Measurements from ENCODE around the gene FBXL20.
"Not testable (repeated sequence)": the region's sequence is repeated elsewhere in the genome, so short reads cannot be mapped to it uniquely, and the experiment has no call there.

FBXL20 gene

DNA sequence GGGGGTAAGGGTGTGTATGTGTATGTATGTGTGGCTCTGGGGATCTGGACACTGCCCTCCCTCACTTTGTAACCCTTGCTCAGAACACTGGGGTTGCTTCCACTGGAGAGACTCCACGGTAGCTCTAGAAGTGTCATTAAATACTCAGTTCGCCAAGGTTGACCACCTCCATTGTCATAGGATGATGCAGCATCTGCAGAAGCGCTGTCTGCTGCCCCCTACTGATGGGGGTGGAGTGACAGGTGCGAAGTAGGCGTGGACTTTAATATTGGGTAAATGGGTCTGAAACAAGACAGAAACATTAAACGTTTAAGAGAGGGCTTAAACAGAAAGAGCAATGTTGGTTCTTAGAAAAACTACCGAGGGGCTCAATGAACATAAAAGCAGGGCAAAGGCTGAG lies 140.1 kb downstream of the FBXL20 start:
- ATAC-seq = no peak
- TF ChIP-seq, protein P1, sequence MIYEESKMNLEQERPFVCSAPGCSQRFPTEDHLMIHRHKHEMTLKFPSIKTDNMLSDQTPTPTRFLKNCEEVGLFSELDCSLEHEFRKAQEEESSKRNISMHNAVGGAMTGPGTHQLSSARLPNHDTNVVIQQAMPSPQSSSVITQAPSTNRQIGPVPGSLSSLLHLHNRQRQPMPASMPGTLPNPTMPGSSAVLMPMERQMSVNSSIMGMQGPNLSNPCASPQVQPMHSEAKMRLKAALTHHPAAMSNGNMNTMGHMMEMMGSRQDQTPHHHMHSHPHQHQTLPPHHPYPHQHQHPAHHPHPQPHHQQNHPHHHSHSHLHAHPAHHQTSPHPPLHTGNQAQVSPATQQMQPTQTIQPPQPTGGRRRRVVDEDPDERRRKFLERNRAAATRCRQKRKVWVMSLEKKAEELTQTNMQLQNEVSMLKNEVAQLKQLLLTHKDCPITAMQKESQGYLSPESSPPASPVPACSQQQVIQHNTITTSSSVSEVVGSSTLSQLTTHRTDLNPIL (CRISPR knock-in tag; IDR thresholded peaks at IDR 0.05; ENCODE audit: low read depth) = no peak
- TF ChIP-seq SNAI2 (CRISPR knock-in tag; IDR thresholded peaks at IDR 0.05) = no peak
- TF ChIP-seq ZC3H10 (CRISPR knock-in tag; IDR thresholded peaks at IDR 0.05) = no peak
- TF ChIP-seq GLIS3 (CRISPR knock-in tag; IDR thresholded peaks at IDR 0.05) = no peak

DNA sequence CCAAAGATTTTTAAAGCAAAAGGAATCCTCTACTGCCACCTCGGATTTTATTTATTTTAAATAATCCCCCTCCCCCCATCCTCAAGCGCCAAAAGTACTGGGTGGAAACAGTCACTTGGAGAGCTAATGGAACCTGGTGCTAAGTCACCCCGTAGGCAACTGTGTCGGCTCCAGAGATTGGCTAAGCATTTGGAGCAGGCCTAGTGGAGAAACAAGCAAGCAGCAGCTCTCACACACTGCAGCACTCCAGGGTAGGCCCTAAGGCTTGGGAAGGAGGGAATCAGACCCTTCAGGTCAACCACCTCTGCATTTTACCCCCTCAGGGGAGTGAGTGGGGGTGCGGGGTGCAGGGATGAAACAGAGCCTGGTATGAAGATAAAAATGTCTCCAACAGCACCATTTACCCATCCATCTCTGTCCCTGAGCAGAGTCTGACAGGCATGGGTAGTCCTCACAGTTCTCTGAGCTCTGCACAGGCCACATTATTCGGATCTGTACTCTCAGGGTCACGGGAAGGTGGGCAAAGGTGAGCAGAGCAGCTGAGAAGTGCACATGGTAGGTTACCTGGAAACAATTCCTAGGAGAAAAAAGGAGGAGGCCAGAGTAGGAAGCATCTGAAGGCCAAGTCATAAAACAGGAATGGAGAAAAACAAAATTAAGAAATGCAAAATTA lies 148.5 kb downstream of the FBXL20 start:
- no peak for ATAC-seq
- no peak for TF ChIP-seq TCF4 (CRISPR knock-in tag; IDR thresholded peaks at IDR 0.05; ENCODE audit: borderline replicate concordance)

DNA sequence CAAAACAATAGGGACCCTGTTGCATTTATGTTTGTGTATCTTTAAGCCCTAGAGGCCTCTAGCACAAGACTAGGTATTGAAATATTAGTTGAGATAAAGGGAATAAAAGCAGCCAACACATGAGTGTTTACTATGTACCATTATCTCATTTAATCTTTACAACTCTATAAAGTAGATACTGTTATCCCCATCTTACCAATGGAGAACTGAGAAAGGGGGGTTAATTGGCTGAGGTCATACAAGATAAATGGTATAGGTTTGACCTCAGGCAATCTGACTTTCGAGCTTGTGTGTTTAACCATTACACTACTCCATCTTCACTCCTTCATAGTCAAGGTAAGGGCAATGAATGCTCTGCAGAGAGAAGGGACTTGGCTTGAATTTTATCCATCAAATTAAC lies 149.4 kb downstream of the FBXL20 start:
- TF ChIP-seq, protein P1 (CRISPR knock-in tag; IDR thresholded peaks at IDR 0.05; ENCODE audit: low read depth) = no peak
- TF ChIP-seq TCF4 (CRISPR knock-in tag; IDR thresholded peaks at IDR 0.05; ENCODE audit: borderline replicate concordance) = no peak
- TF ChIP-seq ISL1 (CRISPR knock-in tag; IDR thresholded peaks at IDR 0.05) = no peak
- TF ChIP-seq ZNF70 (CRISPR knock-in tag; IDR thresholded peaks at IDR 0.05) = no peak
- no peak for TF ChIP-seq ZC3H10 (CRISPR knock-in tag; IDR thresholded peaks at IDR 0.05)
- TF ChIP-seq ARNTL (CRISPR knock-in tag; IDR thresholded peaks at IDR 0.05; ENCODE audit: borderline replicate concordance, low read depth) = no peak
- no peak for TF ChIP-seq OSR1 (CRISPR knock-in tag; IDR thresholded peaks at IDR 0.05)
- TF ChIP-seq CSDC2 (CRISPR knock-in tag; IDR thresholded peaks at IDR 0.05) = no peak
- TF ChIP-seq ZFP30 (CRISPR knock-in tag; IDR thresholded peaks at IDR 0.05) = no peak
- TF ChIP-seq SNAI2 (CRISPR knock-in tag; IDR thresholded peaks at IDR 0.05) = no peak
- no peak for TF ChIP-seq TOX (CRISPR knock-in tag; IDR thresholded peaks at IDR 0.05; ENCODE audit: borderline replicate concordance)
- no peak for ATAC-seq

GRCh38 chr17:39250076-39250475 lies 151.3 kb downstream of the FBXL20 start:
- not testable (repeated sequence) for ATAC-seq

DNA sequence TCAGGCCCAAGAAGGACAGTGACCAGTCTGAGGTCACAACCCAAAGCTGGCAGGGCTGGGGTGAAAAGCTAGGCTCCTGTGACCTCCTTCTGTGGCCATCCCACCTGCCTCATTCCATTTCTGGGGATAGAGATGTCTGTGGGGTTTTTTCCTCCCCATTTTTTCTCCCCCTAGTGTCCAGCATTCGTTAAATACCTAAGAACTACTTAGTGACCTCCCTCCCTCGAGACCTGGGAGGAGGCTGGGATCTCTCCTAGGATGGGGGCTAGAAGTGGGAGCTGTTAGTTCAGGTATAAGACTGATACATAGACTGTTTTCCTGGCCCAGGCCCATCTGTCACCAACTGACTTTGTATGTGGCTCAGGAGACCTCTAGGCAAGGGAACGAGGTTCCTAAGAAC lies 155.2 kb downstream of the FBXL20 start:
- no peak for TF ChIP-seq ISL1 (CRISPR knock-in tag; IDR thresholded peaks at IDR 0.05)
- TF ChIP-seq ESRRG (CRISPR knock-in tag; IDR thresholded peaks at IDR 0.05) = no peak
- TF ChIP-seq ZC3H10 (CRISPR knock-in tag; IDR thresholded peaks at IDR 0.05) = no peak
- TF ChIP-seq CSDC2 (CRISPR knock-in tag; IDR thresholded peaks at IDR 0.05) = no peak
- TF ChIP-seq, protein P2, sequence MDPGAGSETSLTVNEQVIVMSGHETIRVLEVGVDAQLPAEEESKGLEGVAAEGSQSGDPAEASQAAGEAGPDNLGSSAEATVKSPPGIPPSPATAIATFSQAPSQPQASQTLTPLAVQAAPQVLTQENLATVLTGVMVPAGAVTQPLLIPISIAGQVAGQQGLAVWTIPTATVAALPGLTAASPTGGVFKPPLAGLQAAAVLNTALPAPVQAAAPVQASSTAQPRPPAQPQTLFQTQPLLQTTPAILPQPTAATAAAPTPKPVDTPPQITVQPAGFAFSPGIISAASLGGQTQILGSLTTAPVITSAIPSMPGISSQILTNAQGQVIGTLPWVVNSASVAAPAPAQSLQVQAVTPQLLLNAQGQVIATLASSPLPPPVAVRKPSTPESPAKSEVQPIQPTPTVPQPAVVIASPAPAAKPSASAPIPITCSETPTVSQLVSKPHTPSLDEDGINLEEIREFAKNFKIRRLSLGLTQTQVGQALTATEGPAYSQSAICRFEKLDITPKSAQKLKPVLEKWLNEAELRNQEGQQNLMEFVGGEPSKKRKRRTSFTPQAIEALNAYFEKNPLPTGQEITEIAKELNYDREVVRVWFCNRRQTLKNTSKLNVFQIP (CRISPR knock-in tag; IDR thresholded peaks at IDR 0.05; ENCODE audit: borderline replicate concordance, low read depth) = no peak
- TF ChIP-seq ARNTL (CRISPR knock-in tag; IDR thresholded peaks at IDR 0.05; ENCODE audit: borderline replicate concordance, low read depth) = no peak
- TF ChIP-seq ZNF8 (CRISPR knock-in tag; IDR thresholded peaks at IDR 0.05) = no peak
- no peak for TF ChIP-seq RARB (CRISPR knock-in tag; IDR thresholded peaks at IDR 0.05)
- no peak for TF ChIP-seq SNAI2 (CRISPR knock-in tag; IDR thresholded peaks at IDR 0.05)
- no peak for TF ChIP-seq TCF4 (CRISPR knock-in tag; IDR thresholded peaks at IDR 0.05; ENCODE audit: borderline replicate concordance)
- TF ChIP-seq CSRNP3 (CRISPR knock-in tag; IDR thresholded peaks at IDR 0.05) = no peak
- TF ChIP-seq, protein P3, sequence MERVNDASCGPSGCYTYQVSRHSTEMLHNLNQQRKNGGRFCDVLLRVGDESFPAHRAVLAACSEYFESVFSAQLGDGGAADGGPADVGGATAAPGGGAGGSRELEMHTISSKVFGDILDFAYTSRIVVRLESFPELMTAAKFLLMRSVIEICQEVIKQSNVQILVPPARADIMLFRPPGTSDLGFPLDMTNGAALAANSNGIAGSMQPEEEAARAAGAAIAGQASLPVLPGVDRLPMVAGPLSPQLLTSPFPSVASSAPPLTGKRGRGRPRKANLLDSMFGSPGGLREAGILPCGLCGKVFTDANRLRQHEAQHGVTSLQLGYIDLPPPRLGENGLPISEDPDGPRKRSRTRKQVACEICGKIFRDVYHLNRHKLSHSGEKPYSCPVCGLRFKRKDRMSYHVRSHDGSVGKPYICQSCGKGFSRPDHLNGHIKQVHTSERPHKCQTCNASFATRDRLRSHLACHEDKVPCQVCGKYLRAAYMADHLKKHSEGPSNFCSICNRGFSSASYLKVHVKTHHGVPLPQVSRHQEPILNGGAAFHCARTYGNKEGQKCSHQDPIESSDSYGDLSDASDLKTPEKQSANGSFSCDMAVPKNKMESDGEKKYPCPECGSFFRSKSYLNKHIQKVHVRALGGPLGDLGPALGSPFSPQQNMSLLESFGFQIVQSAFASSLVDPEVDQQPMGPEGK (CRISPR knock-in tag; IDR thresholded peaks at IDR 0.05; ENCODE audit: borderline replicate concordance) = no peak
- no peak for TF ChIP-seq ZFP30 (CRISPR knock-in tag; IDR thresholded peaks at IDR 0.05)
- TF ChIP-seq PPARA (CRISPR knock-in tag; IDR thresholded peaks at IDR 0.05; ENCODE audit: borderline replicate concordance) = no peak
- TF ChIP-seq, protein P1 (CRISPR knock-in tag; IDR thresholded peaks at IDR 0.05; ENCODE audit: low read depth) = no peak
- no peak for TF ChIP-seq BACH2 (CRISPR knock-in tag; IDR thresholded peaks at IDR 0.05; ENCODE audit: borderline replicate concordance)
- TF ChIP-seq ZFP3 (CRISPR knock-in tag; IDR thresholded peaks at IDR 0.05) = no peak
- no peak for TF ChIP-seq GLIS3 (CRISPR knock-in tag; IDR thresholded peaks at IDR 0.05)
- no peak for ATAC-seq
